ENCODE measurements around the gene EYA4.
"Not testable (repeated sequence)": the region's sequence is repeated elsewhere in the genome, so short reads cannot be mapped to it uniquely, and the experiment has no call there.

Gene EYA4

GRCh38 chr6:133358574-133359150 lies 117.5 kb downstream of the EYA4 start:
- DNase-seq, result no peak

- DNase-seq, result no peak
Measured at GRCh38 chr6:133359256-133359655, 118.1 kb downstream of the EYA4 start.

GRCh38 chr6:133359760-133360159 lies 118.6 kb downstream of the EYA4 start:
- no peak for DNase-seq

GRCh38 chr6:133360194-133360593 lies 119.0 kb downstream of the EYA4 start:
- no peak for DNase-seq

GRCh38 chr6:133362813-133363212 lies 121.7 kb downstream of the EYA4 start:
- DNase-seq, result no peak

- no peak for DNase-seq
Measured at GRCh38 chr6:133368664-133369063, 127.5 kb downstream of the EYA4 start.

GRCh38 chr6:133369773-133370272 lies 128.7 kb downstream of the EYA4 start:
- DNase-seq, result no peak

- DNase-seq, result no peak
Measured at GRCh38 chr6:133376743-133377142, 135.6 kb downstream of the EYA4 start.

GRCh38 chr6:133377219-133377618 lies 136.1 kb downstream of the EYA4 start:
- DNase-seq, result no peak

- no peak for DNase-seq
Measured at GRCh38 chr6:133380047-133380446, 138.9 kb downstream of the EYA4 start.

- DNase-seq, result no peak
Measured at GRCh38 chr6:133380723-133381122, 139.6 kb downstream of the EYA4 start.

GRCh38 chr6:133388731-133389130 lies 147.6 kb downstream of the EYA4 start:
- DNase-seq, result no peak

- no peak for DNase-seq
Measured at GRCh38 chr6:133390168-133390567, 149.0 kb downstream of the EYA4 start.

GRCh38 chr6:133392015-133392414 lies 150.9 kb downstream of the EYA4 start:
- DNase-seq, result no peak

GRCh38 chr6:133392641-133393040 lies 151.5 kb downstream of the EYA4 start:
- DNase-seq, result no peak

GRCh38 chr6:133393891-133394290 lies 152.7 kb downstream of the EYA4 start:
- DNase-seq, result no peak

- no peak for DNase-seq
Measured at GRCh38 chr6:133394630-133395029, 153.5 kb downstream of the EYA4 start.

GRCh38 chr6:133396233-133396983 lies 155.3 kb downstream of the EYA4 start:
- no peak for DNase-seq

- no peak for DNase-seq
Measured at GRCh38 chr6:133396984-133397348, 155.8 kb downstream of the EYA4 start.

- not testable (repeated sequence) for DNase-seq
Measured at GRCh38 chr6:133397601-133398000, 156.4 kb downstream of the EYA4 start.

GRCh38 chr6:133399426-133399825 lies 158.3 kb downstream of the EYA4 start:
- no peak for DNase-seq

GRCh38 chr6:133404151-133404550 lies 163.0 kb downstream of the EYA4 start:
- DNase-seq, result no peak

GRCh38 chr6:133404728-133405127 lies 163.6 kb downstream of the EYA4 start:
- DNase-seq, result no peak

GRCh38 chr6:133407320-133408100 lies 166.4 kb downstream of the EYA4 start:
- DNase-seq, result no peak
